Astrocyte of the spinal cord (primary cell): ENCODE measurements around the gene AFP.

Experiments used
- DNase-seq: peaks from one replicate; pipeline ENCODE4 v3.0.0; 2011; ENCODE audit warnings: low read depth, low spot score
- H3K4me3 ChIP-seq: 2 replicates; pipeline ENCODE4 v1.5.1; 2011; ENCODE audit warnings: low read depth, mild to moderate bottlenecking, low read length, moderate library complexity
- CTCF ChIP-seq: IDR thresholded peaks from 2 replicates; pipeline ENCODE4 v1.5.1; 2012; ENCODE audit warnings: low read depth, mild to moderate bottlenecking, low read length, inconsistent platforms
- in situ Hi-C: cut with HindIII; loops from 2 replicates; pipeline ENCODE4 v1.10.0; 2017; ENCODE audit warnings: low sequenced_read_pairs

AFP gene

GRCh38 chr4:73407227-73407673, 28.8 kb upstream of the AFP start:
- no peak for DNase-seq
- no peak overlapping the region for H3K4me3 ChIP-seq
- TF ChIP-seq CTCF: no peak
- in situ Hi-C loops: no loop called here

- H3K4me3 ChIP-seq: no peak overlapping the region
- in situ Hi-C loops: no loop called here
- no peak for DNase-seq
- TF ChIP-seq CTCF: no peak
These were observed 27.7 kb upstream of the AFP start for GRCh38 chr4:73408181-73408867.

- in situ Hi-C loops: no loop called here
- DNase-seq: no peak
- H3K4me3 ChIP-seq: no peak overlapping the region
- no peak for TF ChIP-seq CTCF
These were observed 26.8 kb upstream of the AFP start for GRCh38 chr4:73409012-73409862.

GRCh38 chr4:73409978-73410548, 26.0 kb upstream of the AFP start:
- no peak overlapping the region for H3K4me3 ChIP-seq
- no peak for DNase-seq
- TF ChIP-seq CTCF: no peak
- in situ Hi-C loops: no loop called here

GRCh38 chr4:73410916-73411730, 24.9 kb upstream of the AFP start:
- no peak for DNase-seq
- in situ Hi-C loops: no loop called here

More at GRCh38 chr4:73410916-73411730, 24.9 kb upstream of the AFP start:
- H3K4me3 ChIP-seq: no peak overlapping the region
- TF ChIP-seq CTCF: no peak
